Measurements from ENCODE around the gene FKTN.

FKTN gene

DNA sequence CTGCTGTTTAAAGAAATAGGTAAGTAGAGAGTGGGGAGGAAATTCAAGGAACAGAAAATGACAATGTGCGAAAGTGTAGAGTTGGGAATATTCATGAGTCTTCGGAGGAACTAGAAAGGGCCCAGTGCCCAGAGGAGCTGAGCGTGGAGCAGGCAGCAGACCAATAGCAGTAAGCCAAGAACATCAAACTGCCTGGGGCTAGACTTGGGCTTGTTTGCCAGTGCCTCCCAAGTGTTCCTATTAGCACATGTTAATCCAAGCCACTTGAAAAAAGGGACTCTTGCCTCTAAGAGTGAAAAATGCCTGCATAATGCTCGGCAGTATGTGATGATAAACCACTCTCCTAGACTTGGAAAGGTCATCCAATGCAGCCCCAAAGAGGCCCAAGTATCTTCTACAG lies 103.1 kb downstream of the FKTN start:
- Histone ChIP-seq H3K27ac (ENCODE audit: poor library complexity, severe bottlenecking) (no peak overlapping the region), H3K4me3 (ENCODE audit: severe bottlenecking) (no peak overlapping the region), H3K9me3 (ENCODE audit: severe bottlenecking) (no peaks in the 10 kb centered on the region), H3K27me3 (ENCODE audit: insufficient read depth, poor library complexity, severe bottlenecking) (peaks cover 9% of the 10 kb centered on the region), H3K4me1 (ENCODE audit: insufficient read depth, poor library complexity, severe bottlenecking) (no peaks in the 10 kb centered on the region), H3K36me3 (ENCODE audit: low read depth) (no peaks in the 10 kb centered on the region)
- TF ChIP-seq, protein P1, sequence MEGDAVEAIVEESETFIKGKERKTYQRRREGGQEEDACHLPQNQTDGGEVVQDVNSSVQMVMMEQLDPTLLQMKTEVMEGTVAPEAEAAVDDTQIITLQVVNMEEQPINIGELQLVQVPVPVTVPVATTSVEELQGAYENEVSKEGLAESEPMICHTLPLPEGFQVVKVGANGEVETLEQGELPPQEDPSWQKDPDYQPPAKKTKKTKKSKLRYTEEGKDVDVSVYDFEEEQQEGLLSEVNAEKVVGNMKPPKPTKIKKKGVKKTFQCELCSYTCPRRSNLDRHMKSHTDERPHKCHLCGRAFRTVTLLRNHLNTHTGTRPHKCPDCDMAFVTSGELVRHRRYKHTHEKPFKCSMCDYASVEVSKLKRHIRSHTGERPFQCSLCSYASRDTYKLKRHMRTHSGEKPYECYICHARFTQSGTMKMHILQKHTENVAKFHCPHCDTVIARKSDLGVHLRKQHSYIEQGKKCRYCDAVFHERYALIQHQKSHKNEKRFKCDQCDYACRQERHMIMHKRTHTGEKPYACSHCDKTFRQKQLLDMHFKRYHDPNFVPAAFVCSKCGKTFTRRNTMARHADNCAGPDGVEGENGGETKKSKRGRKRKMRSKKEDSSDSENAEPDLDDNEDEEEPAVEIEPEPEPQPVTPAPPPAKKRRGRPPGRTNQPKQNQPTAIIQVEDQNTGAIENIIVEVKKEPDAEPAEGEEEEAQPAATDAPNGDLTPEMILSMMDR (IDR thresholded peaks at IDR 0.05; ENCODE audit: poor library complexity, severe bottlenecking) = no peak
- no peak for ATAC-seq (ENCODE audit: low read depth)
- no peak for DNase-seq (ENCODE audit: low spot score)

DNA sequence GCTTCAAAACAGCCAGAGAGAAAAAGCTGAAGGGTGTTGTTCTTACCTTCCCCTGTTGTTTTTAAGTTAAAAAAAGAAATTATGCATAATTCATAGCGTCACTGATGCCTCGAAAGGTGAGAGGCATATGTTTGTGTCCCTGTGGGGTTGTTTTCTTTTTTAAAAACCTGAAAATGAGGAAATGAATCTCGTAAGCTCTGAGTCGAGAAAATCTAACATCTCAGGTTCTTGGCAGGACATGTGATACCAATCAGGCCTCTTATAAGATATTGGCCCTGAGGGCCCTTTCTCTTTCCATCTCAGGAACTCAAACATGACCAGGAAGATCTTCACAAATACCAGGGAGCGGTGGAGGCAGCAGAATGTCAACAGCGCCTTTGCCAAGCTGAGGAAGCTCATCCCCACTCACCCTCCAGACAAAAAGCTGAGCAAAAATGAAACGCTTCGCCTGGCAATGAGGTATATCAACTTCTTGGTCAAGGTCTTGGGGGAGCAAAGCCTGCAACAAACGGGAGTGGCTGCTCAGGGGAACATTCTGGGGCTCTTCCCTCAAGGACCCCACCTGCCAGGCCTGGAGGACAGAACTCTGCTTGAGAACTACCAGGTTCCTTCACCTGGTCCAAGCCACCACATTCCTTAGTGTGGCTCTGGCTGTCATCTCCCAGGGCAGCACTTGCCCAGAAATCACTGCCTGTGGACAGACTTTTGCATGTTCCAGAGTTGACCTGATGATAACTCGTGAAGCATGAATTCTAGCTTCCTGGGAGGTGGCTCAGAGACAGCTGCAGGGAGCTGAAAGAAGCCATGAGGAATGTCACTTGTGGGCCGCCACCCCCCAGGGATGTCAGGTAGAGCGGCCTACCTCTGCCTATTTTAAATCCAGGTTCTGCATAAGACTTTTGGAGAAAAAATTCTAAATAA lies 104.5 kb downstream of the FKTN start, which contains the start of gene TAL2:
Gene TAL2 (plus strand): TSS at position 274 of the 921 bp plus-strand sequence. CDS start 40 bp downstream, at position 314.
- no peak for DNase-seq (ENCODE audit: low spot score)
- Histone ChIP-seq H3K4me1 (ENCODE audit: insufficient read depth, poor library complexity, severe bottlenecking) (no peaks in the 10 kb centered on the region), H3K27me3 (ENCODE audit: insufficient read depth, poor library complexity, severe bottlenecking) (no peaks in the 10 kb centered on the region), H3K9me3 (ENCODE audit: severe bottlenecking) (no peaks in the 10 kb centered on the region), H3K4me3 (ENCODE audit: severe bottlenecking) (no peak within 1 kb of the TSS), H3K27ac (ENCODE audit: poor library complexity, severe bottlenecking) (no peak within 1 kb of the TSS), H3K36me3 (ENCODE audit: low read depth) (no peaks in the 10 kb centered on the region)
- no peak for ATAC-seq (ENCODE audit: low read depth)
- TF ChIP-seq, protein P1 (IDR thresholded peaks at IDR 0.05; ENCODE audit: poor library complexity, severe bottlenecking) = no peak

DNA sequence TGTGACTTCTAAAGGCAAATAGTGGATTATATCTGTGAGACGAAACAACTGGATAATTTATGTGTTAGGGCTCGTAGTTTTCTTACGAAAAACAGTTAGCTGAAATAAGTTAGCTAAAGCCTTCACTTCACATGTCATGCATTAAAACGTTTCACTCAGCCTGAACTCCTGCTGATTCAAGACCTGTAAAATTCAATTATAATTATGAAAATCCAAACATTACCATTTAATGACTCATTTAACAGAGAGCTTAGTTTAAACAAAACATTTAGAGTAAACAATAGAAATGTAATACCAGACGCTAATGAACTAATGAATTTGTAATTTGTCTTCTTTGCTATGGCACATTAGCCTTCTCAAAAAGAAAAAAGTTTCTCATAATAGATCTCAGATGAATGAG lies 106.0 kb downstream of the FKTN start:
- H3K4me3 ChIP-seq (ENCODE audit: severe bottlenecking) = no peak overlapping the region
- DNase-seq (ENCODE audit: low spot score) (no peak), ATAC-seq (ENCODE audit: low read depth) (no peak)
- H3K4me1 ChIP-seq (ENCODE audit: insufficient read depth, poor library complexity, severe bottlenecking) = no peaks in the 10 kb centered on the region
- TF ChIP-seq, protein P1 (IDR thresholded peaks at IDR 0.05; ENCODE audit: poor library complexity, severe bottlenecking) = no peak
- H3K36me3 ChIP-seq (ENCODE audit: low read depth) = no peaks in the 10 kb centered on the region
- no peaks in the 10 kb centered on the region for H3K27me3 ChIP-seq (ENCODE audit: insufficient read depth, poor library complexity, severe bottlenecking)
- H3K9me3 ChIP-seq (ENCODE audit: severe bottlenecking) = no peaks in the 10 kb centered on the region
- no peak overlapping the region for H3K27ac ChIP-seq (ENCODE audit: poor library complexity, severe bottlenecking)

DNA sequence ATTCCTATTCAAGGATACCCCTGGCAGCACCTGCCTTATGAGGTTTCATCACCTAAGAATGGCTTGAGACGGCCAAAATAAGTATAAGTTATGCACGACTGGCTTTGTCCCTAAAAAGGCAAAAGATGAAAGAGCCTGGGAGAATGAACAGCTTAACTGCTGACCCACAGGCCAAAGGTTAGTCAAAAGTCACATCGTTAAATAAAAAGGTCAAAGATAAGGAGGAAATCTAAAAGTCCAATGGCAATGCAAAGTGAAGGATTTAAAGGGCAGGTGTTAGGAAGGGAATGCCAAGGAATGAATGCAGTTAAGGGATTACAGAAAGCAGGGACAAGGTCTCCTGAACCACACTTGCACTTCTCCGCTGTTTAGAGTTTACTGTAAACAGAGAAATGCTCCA lies 109.9 kb downstream of the FKTN start:
- no peaks in the 10 kb centered on the region for H3K4me1 ChIP-seq (ENCODE audit: insufficient read depth, poor library complexity, severe bottlenecking)
- H3K27ac ChIP-seq (ENCODE audit: poor library complexity, severe bottlenecking) = no peak overlapping the region

More for the DNA sequence above, 109.9 kb downstream of the FKTN start:
- Histone ChIP-seq H3K36me3 (ENCODE audit: low read depth) (no peaks in the 10 kb centered on the region), H3K4me3 (ENCODE audit: severe bottlenecking) (no peak overlapping the region), H3K9me3 (ENCODE audit: severe bottlenecking) (no peaks in the 10 kb centered on the region), H3K27me3 (ENCODE audit: insufficient read depth, poor library complexity, severe bottlenecking) (no peaks in the 10 kb centered on the region)
- TF ChIP-seq, protein P1 (IDR thresholded peaks at IDR 0.05; ENCODE audit: poor library complexity, severe bottlenecking) = no peak
- no peak for DNase-seq (ENCODE audit: low spot score)
- ATAC-seq (ENCODE audit: low read depth) = no peak

Data from RWPE2 (cell line).